ENCODE results near the gene CLCA1.

Gene CLCA1, protein sequence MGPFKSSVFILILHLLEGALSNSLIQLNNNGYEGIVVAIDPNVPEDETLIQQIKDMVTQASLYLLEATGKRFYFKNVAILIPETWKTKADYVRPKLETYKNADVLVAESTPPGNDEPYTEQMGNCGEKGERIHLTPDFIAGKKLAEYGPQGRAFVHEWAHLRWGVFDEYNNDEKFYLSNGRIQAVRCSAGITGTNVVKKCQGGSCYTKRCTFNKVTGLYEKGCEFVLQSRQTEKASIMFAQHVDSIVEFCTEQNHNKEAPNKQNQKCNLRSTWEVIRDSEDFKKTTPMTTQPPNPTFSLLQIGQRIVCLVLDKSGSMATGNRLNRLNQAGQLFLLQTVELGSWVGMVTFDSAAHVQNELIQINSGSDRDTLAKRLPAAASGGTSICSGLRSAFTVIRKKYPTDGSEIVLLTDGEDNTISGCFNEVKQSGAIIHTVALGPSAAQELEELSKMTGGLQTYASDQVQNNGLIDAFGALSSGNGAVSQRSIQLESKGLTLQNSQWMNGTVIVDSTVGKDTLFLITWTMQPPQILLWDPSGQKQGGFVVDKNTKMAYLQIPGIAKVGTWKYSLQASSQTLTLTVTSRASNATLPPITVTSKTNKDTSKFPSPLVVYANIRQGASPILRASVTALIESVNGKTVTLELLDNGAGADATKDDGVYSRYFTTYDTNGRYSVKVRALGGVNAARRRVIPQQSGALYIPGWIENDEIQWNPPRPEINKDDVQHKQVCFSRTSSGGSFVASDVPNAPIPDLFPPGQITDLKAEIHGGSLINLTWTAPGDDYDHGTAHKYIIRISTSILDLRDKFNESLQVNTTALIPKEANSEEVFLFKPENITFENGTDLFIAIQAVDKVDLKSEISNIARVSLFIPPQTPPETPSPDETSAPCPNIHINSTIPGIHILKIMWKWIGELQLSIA

GRCh38 chr1:86468501-86468977 is at the start of gene CLCA1:
Gene CLCA1, plus strand, starts transcription at chr1:86468927. Its CDS starts 45 bp downstream, at chr1:86468972.
- DNase-seq = no peak

- no peak for DNase-seq
Observed at GRCh38 chr1:86419277-86419903, 49.3 kb upstream of the CLCA1 start.

DNA sequence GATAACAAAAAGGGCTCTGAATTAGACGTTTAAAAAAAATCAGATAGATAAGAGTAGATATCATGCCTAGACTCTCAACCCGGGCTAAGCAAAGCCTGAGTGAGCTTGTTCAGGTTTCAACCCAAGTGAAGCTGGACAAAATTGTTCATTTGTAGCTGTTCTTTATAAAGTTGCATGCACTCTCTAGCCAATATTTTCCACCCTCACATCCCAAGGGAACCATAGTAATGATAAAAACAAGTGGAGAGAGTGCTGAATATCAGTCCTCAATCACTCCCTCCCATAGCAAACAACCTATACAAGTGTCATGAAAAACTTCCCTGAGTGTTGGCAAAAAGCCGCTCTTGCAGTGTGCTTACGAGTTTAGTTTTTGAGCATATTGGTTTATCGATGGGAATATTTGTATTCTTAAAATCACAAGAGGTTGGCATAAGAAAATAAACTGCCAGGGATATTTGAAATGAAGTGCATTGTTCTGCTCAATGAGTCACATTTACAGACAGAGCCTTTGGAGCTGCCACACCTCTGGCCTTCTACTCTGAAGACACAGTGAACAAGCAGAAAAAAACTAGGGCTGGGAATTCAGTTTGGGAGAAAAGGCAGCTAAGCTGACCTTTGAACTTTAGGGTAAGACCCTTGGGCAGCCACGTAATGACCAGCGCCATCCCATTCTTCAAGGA is 47.0 kb upstream of the CLCA1 start:
- DNase-seq = no peak

DNA sequence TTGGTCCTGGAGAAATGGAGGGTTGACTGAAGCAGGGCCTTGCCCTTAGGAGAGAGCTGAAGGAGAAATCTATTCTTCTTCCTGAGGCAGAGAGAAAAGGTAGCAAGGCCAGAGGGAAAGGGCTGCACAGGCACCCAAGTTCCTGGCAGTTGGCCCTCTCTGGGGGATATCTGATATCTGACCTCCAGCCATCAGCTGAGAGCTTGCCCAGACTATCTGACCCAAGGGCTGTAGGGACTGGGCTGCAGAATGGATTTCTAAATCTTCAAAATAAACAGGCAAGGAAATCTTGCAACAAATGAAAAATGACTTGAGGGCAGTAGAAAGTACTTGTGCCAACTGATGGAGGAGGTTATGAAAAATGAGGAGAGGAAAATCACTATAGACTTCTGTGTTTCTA is 45.3 kb upstream of the CLCA1 start:
- no peak for DNase-seq

DNA sequence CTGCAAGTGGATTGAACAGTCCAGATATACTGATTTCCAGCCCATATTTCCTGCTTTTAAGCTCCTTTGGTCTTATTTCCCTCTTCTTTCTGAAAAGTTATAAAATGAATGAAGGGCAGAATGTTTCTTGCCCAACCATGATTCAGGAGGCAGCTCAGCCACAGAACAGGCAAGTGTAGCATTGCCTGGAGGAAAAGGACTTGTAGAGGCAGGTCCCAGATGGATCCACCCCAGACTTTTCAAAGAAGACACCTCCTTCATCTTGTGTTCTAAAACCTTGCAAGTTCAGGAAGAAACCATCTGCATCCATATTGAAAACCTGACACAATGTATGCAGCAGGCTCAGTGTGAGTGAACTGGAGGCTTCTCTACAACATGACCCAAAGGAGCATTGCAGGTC is 44.9 kb upstream of the CLCA1 start, which contains the start of gene CLCA2:
TSS of gene CLCA2 (plus strand) at position 299 of the 400 bp plus-strand sequence. CDS start at position 376, 77 bp downstream.
- no peak for DNase-seq

GRCh38 chr1:86429122-86429725 is 39.5 kb upstream of the CLCA1 start:
- DNase-seq = no peak

DNA sequence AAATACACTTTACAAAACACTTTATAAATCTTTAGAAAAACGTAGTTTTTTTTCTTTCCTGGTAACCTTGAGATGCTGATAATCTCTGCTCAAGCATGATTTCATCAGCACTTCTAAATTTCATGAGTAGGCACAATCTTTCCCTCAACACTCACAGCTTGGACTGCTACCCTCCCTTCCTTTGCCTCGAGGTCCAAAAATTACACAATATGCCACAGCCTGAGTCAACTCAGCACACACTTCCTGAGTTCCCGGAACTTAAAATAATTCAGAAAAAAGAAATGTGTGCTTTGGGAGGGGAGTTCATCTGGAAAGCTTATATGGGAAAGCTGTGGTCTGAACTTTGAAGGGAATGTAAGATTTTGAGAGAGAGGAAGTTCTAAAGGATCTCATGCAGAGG is 38.9 kb upstream of the CLCA1 start:
- DNase-seq = no peak

GRCh38 chr1:86430376-86430775 is 38.4 kb upstream of the CLCA1 start:
- DNase-seq = no peak

DNA sequence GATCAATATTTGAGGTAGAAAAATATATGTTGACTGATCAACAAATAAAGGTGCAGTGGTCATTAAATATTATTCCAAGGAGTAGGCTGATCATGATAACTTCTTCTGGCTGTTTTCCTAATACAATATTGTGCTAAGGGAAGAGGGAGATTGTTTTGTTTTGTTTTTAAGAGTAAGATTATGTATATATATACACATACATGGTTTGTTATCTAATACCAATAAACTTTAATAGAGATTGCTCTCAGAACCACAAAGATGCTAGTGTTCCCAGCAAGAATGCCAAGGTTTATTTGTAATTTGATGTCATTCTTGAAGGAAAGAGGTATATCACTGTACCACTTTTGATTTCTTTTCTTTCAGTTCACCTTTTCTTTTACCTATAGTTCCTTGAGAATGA is 34.7 kb upstream of the CLCA1 start:
- DNase-seq = no peak

- no peak for DNase-seq
Observed at GRCh38 chr1:86435327-86435726, 33.4 kb upstream of the CLCA1 start.

- no peak for DNase-seq
Observed at GRCh38 chr1:86436041-86436440, 32.7 kb upstream of the CLCA1 start.

GRCh38 chr1:86441581-86441980 is 27.1 kb upstream of the CLCA1 start:
- no peak for DNase-seq

DNA sequence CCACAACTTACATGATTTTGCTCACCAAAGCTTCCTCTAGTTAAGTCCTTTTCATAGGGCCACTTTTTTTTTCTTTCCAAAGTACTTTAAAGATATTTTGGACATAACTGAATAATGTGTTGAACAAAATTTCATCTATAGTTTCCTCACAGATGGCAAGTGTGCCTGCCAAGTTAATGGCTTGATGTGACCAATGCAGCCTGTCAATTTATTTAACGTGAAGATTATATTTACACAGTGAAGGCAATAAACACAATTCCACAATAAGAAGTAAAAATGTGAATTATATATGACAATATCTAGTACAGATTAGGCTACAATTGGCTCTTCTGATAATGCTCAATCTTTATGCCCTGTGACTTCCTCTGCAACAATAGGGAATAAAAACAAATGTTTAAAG is 26.7 kb upstream of the CLCA1 start:
- DNase-seq = no peak

GRCh38 chr1:86445919-86446318 is 22.8 kb upstream of the CLCA1 start:
- no peak for DNase-seq

DNA sequence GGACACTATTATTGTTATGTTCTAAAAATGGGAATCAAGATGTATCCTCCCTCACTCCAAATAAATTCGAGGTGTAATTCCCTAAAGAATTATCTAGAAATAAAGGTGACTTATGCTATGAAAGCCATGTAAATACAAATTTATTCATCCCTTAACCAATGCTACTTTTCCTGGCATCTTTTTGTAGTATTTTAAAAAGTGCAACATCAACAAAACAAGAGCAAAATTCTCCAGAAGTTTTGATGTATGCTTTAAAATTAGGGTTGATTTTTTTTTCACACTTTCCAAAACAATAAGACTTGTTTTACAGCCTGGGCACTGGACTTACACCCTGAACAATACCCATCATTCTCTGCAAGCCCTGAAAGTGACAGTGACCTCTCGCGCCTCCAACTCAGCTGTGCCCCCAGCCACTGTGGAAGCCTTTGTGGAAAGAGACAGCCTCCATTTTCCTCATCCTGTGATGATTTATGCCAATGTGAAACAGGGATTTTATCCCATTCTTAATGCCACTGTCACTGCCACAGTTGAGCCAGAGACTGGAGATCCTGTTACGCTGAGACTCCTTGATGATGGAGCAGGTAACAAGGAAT is 21.4 kb upstream of the CLCA1 start:
- no peak for DNase-seq

- DNase-seq = no peak
Observed at GRCh38 chr1:86448670-86449069, 20.1 kb upstream of the CLCA1 start.

DNA sequence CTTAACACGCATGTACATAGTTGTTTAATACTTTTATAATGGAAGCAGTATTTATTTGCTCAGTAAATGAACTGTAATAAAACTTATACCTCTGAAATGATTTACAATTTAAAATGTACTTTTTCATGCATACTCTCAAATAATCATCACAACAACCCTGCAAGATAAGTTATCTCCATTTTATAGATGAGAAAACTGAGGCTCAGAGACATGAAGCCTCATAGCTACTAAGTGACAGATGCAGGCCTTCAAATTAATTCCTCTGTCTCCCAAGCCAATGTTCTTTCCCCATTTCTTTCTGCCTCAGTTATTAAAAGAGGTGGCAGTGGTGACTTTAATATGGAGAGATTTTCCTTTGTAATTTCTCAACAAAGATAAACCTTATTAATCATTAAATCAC is 19.6 kb upstream of the CLCA1 start:
- DNase-seq = no peak

GRCh38 chr1:86450847-86451246 is 17.9 kb upstream of the CLCA1 start:
- no peak for DNase-seq

DNA sequence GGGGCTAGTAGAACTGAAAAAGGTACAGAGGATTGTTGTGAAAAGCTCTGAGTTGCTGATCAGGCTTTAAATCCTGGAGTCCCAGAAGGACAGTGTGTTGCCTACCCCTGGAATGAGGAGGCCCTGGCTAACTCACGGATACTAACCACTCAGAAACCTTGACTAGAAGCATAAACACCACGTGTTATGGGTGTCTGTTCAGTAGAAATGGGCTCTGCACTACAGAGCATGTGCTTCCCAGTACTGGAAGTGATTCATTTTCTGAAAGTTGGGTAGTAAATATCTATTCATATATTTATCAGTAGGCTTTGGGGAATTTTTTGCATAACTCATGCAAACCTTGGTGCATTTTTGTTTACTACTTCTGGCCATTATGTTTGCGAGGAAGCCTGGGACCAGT is 15.1 kb upstream of the CLCA1 start:
- no peak for DNase-seq

DNA sequence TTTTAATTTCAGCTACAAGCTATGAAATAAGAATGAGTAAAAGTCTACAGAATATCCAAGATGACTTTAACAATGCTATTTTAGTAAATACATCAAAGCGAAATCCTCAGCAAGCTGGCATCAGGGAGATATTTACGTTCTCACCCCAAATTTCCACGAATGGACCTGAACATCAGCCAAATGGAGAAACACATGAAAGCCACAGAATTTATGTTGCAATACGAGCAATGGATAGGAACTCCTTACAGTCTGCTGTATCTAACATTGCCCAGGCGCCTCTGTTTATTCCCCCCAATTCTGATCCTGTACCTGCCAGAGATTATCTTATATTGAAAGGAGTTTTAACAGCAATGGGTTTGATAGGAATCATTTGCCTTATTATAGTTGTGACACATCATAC is 13.7 kb upstream of the CLCA1 start:
- DNase-seq = no peak

- no peak for DNase-seq
Observed at GRCh38 chr1:86460998-86461397, 7.7 kb upstream of the CLCA1 start.

GRCh38 chr1:86461482-86461881 is 7.2 kb upstream of the CLCA1 start:
- no peak for DNase-seq
